Measurements from ENCODE around the gene RTN4.

- no peak for TF ChIP-seq CTCF (conservative IDR thresholded peaks at IDR 0.05; ENCODE audit: low read depth, low read length)
- no peak for TF ChIP-seq BHLHE40 (IDR thresholded peaks at IDR 0.05; ENCODE audit: low read depth, low read length)
- TF ChIP-seq CHD1 (IDR thresholded peaks at IDR 0.05; ENCODE audit: low read depth, low read length) = no peak
Observed at GRCh38 chr2:54975598-54976492, 74.4 kb downstream of the RTN4 start.
